ENCODE measurements around the gene UPK3BL2.
"Not testable (repeated sequence)": the region's sequence is repeated elsewhere in the genome, so short reads cannot be mapped to it uniquely, and the experiment has no call there.

DNA sequence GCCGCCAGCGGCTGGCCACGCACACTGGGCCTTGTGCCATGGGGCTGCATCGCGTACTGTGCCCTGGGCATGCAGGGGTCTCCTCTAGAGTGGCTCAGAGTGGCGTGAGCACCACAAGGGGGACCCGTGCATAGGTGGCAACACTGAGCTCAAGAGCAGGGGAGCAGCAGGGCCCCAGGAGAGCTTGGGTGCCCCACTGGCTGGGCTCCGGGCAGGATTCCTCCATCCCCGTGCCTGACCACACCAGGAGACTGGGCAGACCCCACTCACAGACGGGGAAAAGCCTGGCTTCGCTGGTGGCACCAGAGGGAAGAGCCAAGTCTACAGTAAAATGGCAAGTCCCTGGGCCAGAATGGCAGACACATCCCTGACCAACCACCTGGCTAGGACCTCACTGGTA is 25.1 kb upstream of the UPK3BL2 start:
- not testable (repeated sequence) for TF ChIP-seq EZH2phosphoT487 (IDR thresholded peaks at IDR 0.05; ENCODE audit: insufficient read depth, low read depth); EZH2 (IDR thresholded peaks at IDR 0.05; ENCODE audit: insufficient read depth, poor library complexity, severe bottlenecking)
